PC-3 (cell line): ENCODE measurements around the gene ACP6. TPM values are rescaled to one million over a fixed set of nuclear protein-coding genes. Genes with fewer than 3 reads are reported as not detected.

ENCODE experiments used
- ATAC-seq: fragments of 200-7000 bp; cut with Tn5 transposase; 2 replicates; pipeline ENCODE4 v1.9.1; 2020; ENCODE audit warnings: mild to moderate bottlenecking, moderate library complexity
- BruUV-seq: library from RNA; stranded (reverse); fragments of 400-500 nt; replicated peaks from 2 replicates; lab custom pipeline; 2021; lab: Mats Ljungman, UMichigan
- CTCF ChIA-PET: fragments of 300-600 bp; sonication (Branson Sonifier 250); formaldehyde crosslinking; loops from one replicate; lab custom pipeline; 2022; ENCODE audit warnings: antibody characterized with exemption; lab: Charles Lee
- POLR2A ChIA-PET: fragments of 300-600 bp; sonication (Branson Sonifier 250); formaldehyde crosslinking; loops from one replicate; lab custom pipeline; 2022; ENCODE audit warnings: antibody characterized with exemption; ENCODE audit not compliant: unreplicated experiment; lab: Charles Lee
- DNase-seq: peaks from one replicate; pipeline ENCODE4 v3.0.0-alpha.2; 2015
- H2AFZ ChIP-seq: fragments of 300-600 bp; sonication (generic); 2 replicates; pipeline ENCODE4 v1.6.0; 2016; ENCODE audit warnings: antibody characterized with exemption, low read length
- H3F3A ChIP-seq: fragments of 300-600 bp; sonication (generic); one replicate; pipeline ENCODE4 v1.6.0; 2017; ENCODE audit warnings: antibody characterized with exemption, low read length, control low read depth, mild to moderate bottlenecking; ENCODE audit not compliant: unreplicated experiment
- H3K27ac ChIP-seq: fragments of 300-600 bp; sonication (generic); 2 replicates; pipeline ENCODE4 v1.5.1; 2016; ENCODE audit warnings: mild to moderate bottlenecking, low read length
- H3K27me3 ChIP-seq: fragments of 300-600 bp; sonication (generic); 2 replicates; pipeline ENCODE4 v1.6.1; 2016; ENCODE audit warnings: low read length, mixed read lengths
- H3K36me3 ChIP-seq: fragments of 300-600 bp; sonication (generic); 2 replicates; pipeline ENCODE4 v1.6.1; 2016; ENCODE audit warnings: low read depth, mixed run types, low read length, mixed read lengths
- H3K4me1 ChIP-seq: fragments of 300-600 bp; sonication (generic); 2 replicates; pipeline ENCODE4 v1.5.1; 2016; ENCODE audit warnings: low read length; ENCODE audit not compliant: insufficient read depth
- H3K4me2 ChIP-seq: fragments of 300-600 bp; sonication (generic); 2 replicates; pipeline ENCODE4 v1.6.0; 2016; ENCODE audit warnings: low read length
- H3K4me3 ChIP-seq: fragments of 300-600 bp; sonication (generic); 2 replicates; pipeline ENCODE4 v1.5.1; 2016; ENCODE audit warnings: mild to moderate bottlenecking, low read length, mixed read lengths
- H3K79me2 ChIP-seq: fragments of 300-600 bp; sonication (generic); 2 replicates; pipeline ENCODE4 v1.6.1; 2017; ENCODE audit warnings: low read length, mixed read lengths
- H3K9ac ChIP-seq: fragments of 300-600 bp; sonication (generic); 2 replicates; pipeline ENCODE4 v1.6.0; 2016; ENCODE audit warnings: mild to moderate bottlenecking, low read length
- H3K9me2 ChIP-seq: fragments of 300-600 bp; sonication (generic); replicated peaks from 2 replicates; pipeline ENCODE4 v1.6.1; 2016; ENCODE audit warnings: mixed run types, low read length, mixed read lengths
- H3K9me3 ChIP-seq: fragments of 300-600 bp; sonication (generic); 2 replicates; pipeline ENCODE4 v1.6.1; 2016; ENCODE audit warnings: low read length, mixed read lengths
- H4K20me1 ChIP-seq: fragments of 300-600 bp; sonication (generic); 2 replicates; pipeline ENCODE4 v1.6.1; 2016; ENCODE audit warnings: low read length, mixed read lengths
- CTCF ChIP-seq: fragments of 300-600 bp; sonication (generic); conservative IDR thresholded peaks from 2 replicates; pipeline ENCODE4 v1.5.1; 2017; ENCODE audit warnings: antibody characterized with exemption, low read depth, mild to moderate bottlenecking, low read length
- EZH2 ChIP-seq: fragments of 300-600 bp; sonication (generic); IDR thresholded peaks from one replicate; pipeline ENCODE4 v1.6.1; 2017; ENCODE audit warnings: antibody characterized with exemption, mild to moderate bottlenecking, low read length; ENCODE audit not compliant: unreplicated experiment
- EZH2phosphoT487 ChIP-seq: fragments of 300-600 bp; sonication (generic); IDR thresholded peaks from 2 replicates; pipeline ENCODE4 v1.6.1; 2018; ENCODE audit warnings: mild to moderate bottlenecking, antibody characterized with exemption, low read length, borderline replicate concordance
- intact Hi-C: fragments of 100-400 bp; cut with micrococcal nuclease; formaldehyde crosslinking; loops from 2 replicates; pipeline ENCODE4 v1.9.0; 2023
- total RNA-seq: library from RNA; depleted of rRNA; stranded (reverse); fragments of >200 nt; gene quantifications from 2 replicates; pipeline ENCODE4 v1.2.3, GENCODE V29; 2014

The ACP6 gene
- total RNA-seq, 1 experiment from 2014 or later: 51.2 TPM

GRCh38 chr1:147631839-147632238, 38.5 kb downstream of the ACP6 start:
- ATAC-seq (no peak), DNase-seq (no peak)
- Histone ChIP-seq H3K27me3 (no peaks in the 10 kb centered on the region), H3K79me2 (no peaks in the 10 kb centered on the region), H3K9me3 (no peaks in the 10 kb centered on the region), H3K27ac (no peak overlapping the region), H3F3A (no peaks in the 10 kb centered on the region), H3K36me3 (peaks cover 2% of the 10 kb centered on the region; the same call in 1 of the 2 replicates), H3K4me1 (no peaks in the 10 kb centered on the region), H3K4me3 (no peak overlapping the region), H2AFZ (no peak overlapping the region), H3K4me2 (no peak overlapping the region), H4K20me1 (no peaks in the 10 kb centered on the region), H3K9ac (no peak overlapping the region), H3K9me2 (no peaks in the 10 kb centered on the region)
- POLR2A ChIA-PET: no interaction called here
- TF ChIP-seq EZH2 (no peak), CTCF (no peak), EZH2phosphoT487 (no peak)
- BruUV-seq: no TSS peak
- intact Hi-C loops: no loop called here
- CTCF ChIA-PET: no interaction called here

- Histone ChIP-seq H3K27ac (no peak overlapping the region), H3K9ac (no peak overlapping the region), H3K9me3 (no peaks in the 10 kb centered on the region), H2AFZ (no peak overlapping the region), H3K9me2 (no peaks in the 10 kb centered on the region), H3K79me2 (no peaks in the 10 kb centered on the region), H3K4me1 (no peaks in the 10 kb centered on the region), H3K4me2 (no peak overlapping the region), H3K36me3 (peaks cover 7% of the 10 kb centered on the region; the same call in 1 of the 2 replicates), H3F3A (no peaks in the 10 kb centered on the region), H3K4me3 (no peak overlapping the region), H3K27me3 (no peaks in the 10 kb centered on the region), H4K20me1 (no peaks in the 10 kb centered on the region)
- no TSS peak for BruUV-seq
- ChIA-PET POLR2A (no interaction called here), CTCF (no interaction called here)
- no peak for ATAC-seq
- TF ChIP-seq EZH2phosphoT487: no peak
- TF ChIP-seq EZH2: no peak
- no peak for TF ChIP-seq CTCF
- DNase-seq: no peak
- intact Hi-C loops: no loop called here
Observed at GRCh38 chr1:147630447-147630846, 39.9 kb downstream of the ACP6 start.

- ChIA-PET POLR2A (no interaction called here), CTCF (interaction anchor here (0.5 kb wide), 1 partner anchor 140 kb away, joined by 3 read pairs; no protein-coding TSS in a partner anchor)
- no peak overlapping the region for H2AFZ ChIP-seq
- ATAC-seq: no peak
- no peak for DNase-seq
- no TSS peak for BruUV-seq
- no peaks in the 10 kb centered on the region for H3K9me3 ChIP-seq
- no peaks in the 10 kb centered on the region for H3K9me2 ChIP-seq
- TF ChIP-seq CTCF (no peak), EZH2 (no peak), EZH2phosphoT487 (no peak)
- no peak overlapping the region for H3K27ac ChIP-seq
- no peaks in the 10 kb centered on the region for H4K20me1 ChIP-seq
- H3K9ac ChIP-seq: no peak overlapping the region
- H3K27me3 ChIP-seq: no peaks in the 10 kb centered on the region
- peaks cover 7% of the 10 kb centered on the region; the same call in 1 of the 2 replicates for H3K36me3 ChIP-seq
- intact Hi-C loops: no loop called here
- H3K4me2 ChIP-seq: no peak overlapping the region
- H3K79me2 ChIP-seq: no peaks in the 10 kb centered on the region
- no peaks in the 10 kb centered on the region for H3K4me1 ChIP-seq
- no peak overlapping the region for H3K4me3 ChIP-seq
- no peaks in the 10 kb centered on the region for H3F3A ChIP-seq
Observed at GRCh38 chr1:147630022-147630421, 40.3 kb downstream of the ACP6 start.
